T47D (cell line): Measurements from ENCODE around the gene LCE3C.

Experiments
- DNase-seq, 2 experiments: peaks; one replicate each; pipeline versions ENCODE4 v3.0.0 to v3.0.0-alpha.2; 2011 to 2012; ENCODE audit warnings: low read depth in 1 of 2, low spot score in 1 of 2
- JUND ChIP-seq: IDR thresholded peaks from 2 replicates; pipeline ENCODE4 v1.6.1; 2012; ENCODE audit warnings: low read depth
- in situ Hi-C: cut with HindIII; loops from 2 replicates; pipeline ENCODE4 v1.10.0; 2016; ENCODE audit warnings: low sequenced_read_pairs, low pct_unique_long_range_greater_than_20kb

The LCE3C gene

DNA sequence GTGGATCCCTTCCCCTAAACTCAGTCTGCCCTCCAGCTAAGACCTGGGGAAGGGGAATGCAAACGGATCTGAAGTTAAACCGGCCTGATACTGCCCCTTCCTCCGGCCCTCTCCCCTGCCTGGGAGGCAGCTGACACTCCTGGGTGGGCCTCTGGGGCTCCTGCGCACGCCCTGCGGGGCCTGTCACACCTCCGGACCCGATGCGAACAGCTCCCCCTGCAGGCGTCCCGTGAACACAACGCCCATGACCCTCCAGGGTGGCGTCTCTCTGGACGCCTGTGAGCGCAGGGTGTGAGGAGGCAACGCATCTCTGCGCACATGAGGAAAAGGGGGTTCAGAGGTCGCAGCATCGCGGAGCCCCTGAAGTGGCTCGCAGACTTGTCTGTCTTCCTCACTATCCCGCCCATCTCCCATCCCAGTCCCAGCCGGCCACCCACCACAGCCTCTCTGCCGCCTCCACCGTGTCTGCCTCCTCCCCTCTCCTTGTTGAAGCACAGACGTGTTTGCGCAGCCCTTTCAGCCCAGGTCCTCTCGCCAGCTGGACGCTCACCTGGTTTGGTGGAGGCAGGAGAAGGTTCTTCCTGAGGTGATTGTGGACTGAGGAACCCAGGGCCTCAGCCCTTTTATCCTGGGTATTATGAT is 23.3 kb downstream of the LCE3C start:
- DNase-seq, result peak in 1 of 2 experiments; percentile 0
- TF ChIP-seq JUND, result no peak
- in situ Hi-C loops, result no loop called here

DNA sequence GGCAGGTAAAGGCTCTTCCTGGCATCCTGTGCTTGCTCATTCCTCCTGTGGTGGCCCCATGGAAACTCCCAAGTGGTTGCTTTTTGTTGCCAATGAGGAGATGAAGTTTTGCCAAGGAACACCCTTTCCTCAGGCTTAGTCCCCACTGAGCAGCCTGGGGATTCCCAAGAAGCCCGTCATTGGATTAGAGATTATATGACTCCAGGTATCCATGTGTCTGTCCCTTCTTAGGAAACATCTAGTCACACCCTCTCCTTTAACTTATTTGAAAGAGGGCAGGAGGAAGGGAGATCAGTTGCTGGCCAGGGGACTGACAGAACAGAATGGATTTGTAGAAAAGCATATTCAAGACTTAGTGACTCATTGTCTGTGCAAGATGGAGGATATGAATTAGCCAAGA is 26.7 kb downstream of the LCE3C start:
- no peak for TF ChIP-seq JUND
- in situ Hi-C loops, result no loop called here
- peak in 1 of 2 experiments; percentile 0 for DNase-seq

DNA sequence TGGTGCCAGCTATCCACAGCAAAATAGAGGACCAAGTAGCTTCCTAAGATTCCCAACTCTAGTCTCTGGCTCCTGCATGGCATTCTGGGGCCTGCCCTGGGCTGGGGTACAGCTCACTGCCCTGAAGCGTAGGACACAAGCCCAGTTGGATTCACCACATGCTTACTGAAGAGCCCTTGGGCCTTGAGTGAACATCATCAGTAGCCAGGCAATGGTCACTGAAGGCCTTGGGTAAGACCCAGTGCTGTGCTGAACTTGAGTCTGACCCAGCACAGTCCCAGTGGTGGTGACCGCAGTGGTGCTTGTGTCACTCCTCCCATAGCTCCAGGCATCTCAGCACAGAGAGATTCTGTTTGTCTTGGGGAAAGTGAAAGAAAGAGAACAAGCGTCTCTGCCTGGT is 30.6 kb downstream of the LCE3C start:
- TF ChIP-seq JUND, result no peak
- DNase-seq, result peak in 1 of 2 experiments; percentile 12
- in situ Hi-C loops, result no loop called here

DNA sequence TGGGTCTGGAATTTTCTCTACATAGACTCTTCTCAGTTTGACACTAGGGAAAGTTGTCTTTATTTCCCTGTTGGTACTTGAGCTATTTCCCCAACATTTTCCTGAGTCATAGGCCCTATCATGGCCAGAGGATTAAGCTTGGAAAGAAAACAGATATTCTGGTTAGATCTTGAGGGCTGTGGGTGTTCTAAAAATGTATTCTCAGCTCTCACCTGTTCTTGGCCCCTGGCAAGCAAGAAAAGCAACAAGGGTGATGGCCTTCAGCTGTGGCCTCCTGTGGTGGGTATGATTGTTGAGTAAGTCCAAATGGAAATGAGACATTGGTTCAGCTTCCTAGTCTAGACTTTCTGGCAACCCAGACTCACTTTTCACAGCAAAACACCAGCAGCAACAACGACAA is 40.3 kb downstream of the LCE3C start:
- no peak for DNase-seq
- no peak for TF ChIP-seq JUND
- in situ Hi-C loops, result no loop called here

DNA sequence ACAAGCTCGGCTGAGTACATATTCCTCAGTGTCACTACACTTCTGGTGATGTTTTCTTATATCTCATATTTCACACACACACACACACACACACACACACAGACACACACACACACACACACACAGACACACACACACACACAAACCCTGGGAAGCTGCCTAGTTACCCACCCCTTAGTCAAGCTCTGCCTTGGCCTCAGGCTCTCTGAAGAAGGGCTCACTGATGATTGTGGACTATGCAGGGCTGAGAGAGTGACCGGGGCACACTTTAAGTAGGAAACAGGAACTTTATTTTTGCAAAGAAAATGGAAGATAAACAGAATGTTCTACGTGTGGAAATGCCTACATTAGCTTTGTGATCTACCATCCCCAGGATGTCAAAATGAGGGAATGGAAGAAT is 43.9 kb downstream of the LCE3C start:
- DNase-seq, result no peak
- TF ChIP-seq JUND, result no peak
- in situ Hi-C loops, result no loop called here

DNA sequence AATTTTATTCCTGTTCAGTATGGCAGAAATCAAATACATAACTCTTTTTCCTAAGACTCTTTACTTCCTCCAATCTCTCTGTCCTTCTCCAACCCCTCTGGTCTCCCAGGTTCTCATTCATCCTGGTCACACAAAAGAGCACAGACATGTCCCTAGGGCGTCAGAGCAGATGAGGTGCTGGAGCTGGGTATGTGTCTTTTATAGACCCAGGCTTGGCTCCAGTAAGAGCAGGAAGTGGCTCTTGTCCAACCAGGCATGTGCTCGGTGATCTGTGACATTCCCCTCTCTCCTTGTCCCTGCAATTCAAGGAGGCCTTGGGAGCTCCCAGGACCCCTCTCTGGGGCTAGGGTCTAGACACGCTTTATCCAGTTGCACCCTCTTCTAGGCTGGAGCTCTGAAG is 45.1 kb downstream of the LCE3C start:
- in situ Hi-C loops, result no loop called here
- no peak for TF ChIP-seq JUND
- peak in 1 of 2 experiments; percentile 57 for DNase-seq

DNA sequence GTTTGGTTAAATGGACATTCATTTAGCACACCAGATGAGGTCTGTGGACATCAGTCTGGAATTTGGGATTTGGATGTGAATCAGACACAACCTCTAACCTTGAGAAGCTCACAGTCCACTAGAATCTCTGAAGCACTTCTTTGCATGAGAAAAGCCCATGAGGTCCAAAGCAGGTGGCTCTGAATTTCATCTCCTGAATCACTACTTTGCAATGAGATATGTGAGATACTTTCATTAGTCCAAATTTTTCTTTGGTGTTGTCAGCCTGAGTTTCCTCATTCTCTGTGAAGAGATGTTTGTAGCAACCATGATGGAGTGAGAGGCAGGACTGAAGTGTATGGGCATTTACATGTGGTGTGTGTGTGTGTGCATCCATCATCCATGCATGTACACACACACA is 46.6 kb downstream of the LCE3C start:
- in situ Hi-C loops, result no loop called here

More for the DNA sequence above, 46.6 kb downstream of the LCE3C start:
- DNase-seq, result no peak
- TF ChIP-seq JUND, result no peak
